ENCODE data around the gene VANGL2. TPM values are rescaled to one million over a fixed set of nuclear protein-coding genes. Genes with fewer than 3 reads are reported as not detected.

The VANGL2 gene
- total RNA-seq, 1 experiment from 2014 or later, result not detected

DNA sequence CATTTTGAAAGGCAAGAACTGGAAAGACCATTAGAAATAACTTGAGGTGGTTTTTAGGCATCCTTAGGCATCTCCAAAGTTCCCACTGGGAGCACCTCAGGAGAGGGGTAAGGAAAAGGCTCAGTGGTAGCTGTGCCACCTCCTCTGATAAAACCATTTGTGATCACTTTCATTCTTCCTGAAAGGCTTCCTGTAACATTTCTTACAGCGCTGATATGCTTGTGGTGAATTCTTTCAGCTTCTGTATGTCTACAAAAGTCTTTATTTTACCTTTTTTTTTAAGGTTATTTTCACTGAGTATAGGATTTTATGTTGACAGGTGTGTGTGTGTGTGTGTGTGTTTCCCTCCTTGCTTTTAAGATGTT is 54.8 kb downstream of the VANGL2 start:
- no peaks in the 10 kb centered on the region for H3K9me3 ChIP-seq
- no peaks in the 10 kb centered on the region for H3K27me3 ChIP-seq
- no peaks in the 10 kb centered on the region for H3K36me3 ChIP-seq

DNA sequence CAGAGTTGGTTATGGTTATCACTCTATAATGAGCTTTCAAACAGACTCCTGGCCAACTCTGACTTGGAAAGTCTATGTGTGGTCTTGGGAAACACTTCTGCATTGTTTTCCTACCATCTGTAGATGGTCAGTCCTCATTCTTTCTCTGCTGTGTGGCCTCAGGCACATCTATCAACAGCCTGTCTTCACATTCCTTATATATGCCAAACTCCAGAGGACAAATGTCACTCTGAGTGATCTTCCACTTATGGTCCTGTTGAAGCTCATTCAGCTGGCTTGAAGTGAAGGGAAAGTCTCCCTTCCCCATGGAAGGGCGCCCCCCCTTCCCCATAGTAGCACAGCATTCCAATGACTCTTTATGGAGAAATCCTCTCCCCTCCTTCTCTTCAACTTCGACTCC is 58.7 kb downstream of the VANGL2 start:
- no peaks in the 10 kb centered on the region for H3K9me3 ChIP-seq
- no peak for DNase-seq
- H3K36me3 ChIP-seq, result no peaks in the 10 kb centered on the region
- H3K27me3 ChIP-seq, result no peaks in the 10 kb centered on the region
- no peak overlapping the region for H3K4me3 ChIP-seq

More for the DNA sequence above, 54.8 kb downstream of the VANGL2 start:
- DNase-seq, result no peak
- H3K4me3 ChIP-seq, result no peak overlapping the region

DNA sequence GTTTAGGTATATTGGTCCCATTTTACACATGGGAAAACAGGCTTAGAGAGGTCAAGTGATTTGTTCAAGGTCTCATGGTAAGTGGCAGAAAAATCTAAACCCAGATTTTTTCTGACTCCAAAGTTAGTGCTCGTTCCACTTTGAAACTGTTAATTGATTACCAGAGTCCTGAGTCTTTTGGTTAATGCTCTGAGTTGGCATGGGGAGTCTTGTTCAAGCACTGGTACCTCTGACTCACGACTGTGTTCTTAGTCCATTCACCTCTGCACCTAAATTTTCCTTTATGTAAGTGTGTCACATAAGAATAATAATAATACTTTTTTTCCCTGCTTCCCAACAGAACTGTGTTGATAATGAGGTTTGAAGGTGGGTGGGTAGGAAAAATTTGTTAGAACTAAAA is 59.3 kb downstream of the VANGL2 start:
- Histone ChIP-seq H3K9me3 (no peaks in the 10 kb centered on the region), H3K36me3 (no peaks in the 10 kb centered on the region), H3K4me3 (no peak overlapping the region), H3K27me3 (no peaks in the 10 kb centered on the region)
- DNase-seq, result no peak

DNA sequence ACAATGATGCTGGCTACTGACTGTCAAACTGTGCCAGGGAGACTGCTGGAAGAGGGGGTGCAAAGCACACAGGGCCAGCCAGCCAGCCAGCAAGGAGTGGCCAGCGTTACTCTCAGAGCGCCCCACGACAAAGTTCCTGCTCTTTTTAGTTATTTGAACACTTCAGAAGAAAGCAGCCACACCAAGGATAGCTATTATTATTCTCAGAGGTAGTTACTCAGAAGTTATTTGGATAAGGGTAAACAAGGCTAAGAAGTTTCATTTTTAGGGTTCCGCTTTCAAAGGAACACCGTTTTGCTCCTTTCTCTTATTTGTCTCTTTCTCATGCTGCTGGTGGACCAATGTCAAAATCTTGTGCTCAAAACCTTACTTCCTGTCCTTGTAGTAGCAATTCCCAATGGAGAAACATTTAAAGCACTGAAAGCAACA is 59.9 kb downstream of the VANGL2 start:
- no peaks in the 10 kb centered on the region for H3K9me3 ChIP-seq
- H3K4me3 ChIP-seq, result no peak overlapping the region
- H3K36me3 ChIP-seq, result no peaks in the 10 kb centered on the region
- DNase-seq, result no peak
- no peaks in the 10 kb centered on the region for H3K27me3 ChIP-seq

DNA sequence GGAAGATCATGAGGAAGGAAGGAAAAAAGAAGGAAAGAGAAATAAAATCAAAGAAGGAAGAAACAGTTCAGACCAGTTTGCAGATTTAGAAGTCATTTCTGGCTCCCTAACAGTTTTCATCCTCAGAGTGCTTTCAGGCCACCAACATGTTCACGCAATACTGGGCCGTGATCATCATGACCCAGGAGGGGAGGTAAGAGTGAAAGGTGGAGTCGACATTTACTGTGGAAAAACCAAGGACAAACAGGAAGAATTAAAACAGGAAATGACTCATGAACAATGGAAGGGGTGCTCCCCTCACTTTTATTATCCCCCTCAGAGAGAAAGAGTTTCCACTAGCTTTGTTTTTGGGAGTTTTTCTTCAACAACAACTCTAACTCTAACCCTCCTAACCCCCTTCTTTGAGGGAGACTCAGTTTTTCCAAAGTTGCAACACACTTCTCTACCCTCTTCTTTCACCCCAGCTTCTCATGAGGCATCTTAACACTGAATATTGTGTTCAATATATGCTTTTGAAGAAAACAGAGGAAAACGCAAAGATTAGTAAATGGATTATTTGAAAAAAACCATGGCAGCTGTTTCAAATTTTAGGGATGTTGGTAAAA is 60.4 kb downstream of the VANGL2 start:
- Histone ChIP-seq H3K4me3 (no peak overlapping the region), H3K27me3 (no peaks in the 10 kb centered on the region), H3K9me3 (no peaks in the 10 kb centered on the region), H3K36me3 (no peaks in the 10 kb centered on the region)
- DNase-seq, result no peak

DNA sequence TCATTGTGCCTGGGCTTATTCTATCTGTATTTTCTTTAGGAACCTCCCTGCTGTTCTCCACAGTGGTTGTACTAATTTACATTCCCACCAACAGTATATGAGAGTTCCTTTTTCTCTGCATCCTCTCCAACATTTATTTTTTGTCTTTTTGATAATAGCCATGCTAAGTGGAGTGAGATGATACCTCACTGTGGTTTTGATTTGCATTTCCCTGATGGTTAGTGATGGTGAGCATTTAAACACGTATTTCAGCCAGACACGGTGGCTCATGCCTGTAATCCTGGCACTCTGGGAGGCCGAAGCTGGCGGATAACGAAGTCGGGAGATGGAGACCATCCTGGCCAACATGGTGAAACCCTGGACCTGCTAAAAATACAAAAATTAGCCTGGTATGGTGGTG is 64.8 kb downstream of the VANGL2 start:
- Histone ChIP-seq H3K36me3 (no peaks in the 10 kb centered on the region), H3K4me3 (no peak overlapping the region), H3K9me3 (no peaks in the 10 kb centered on the region), H3K27me3 (no peaks in the 10 kb centered on the region)
- no peak for DNase-seq

DNA sequence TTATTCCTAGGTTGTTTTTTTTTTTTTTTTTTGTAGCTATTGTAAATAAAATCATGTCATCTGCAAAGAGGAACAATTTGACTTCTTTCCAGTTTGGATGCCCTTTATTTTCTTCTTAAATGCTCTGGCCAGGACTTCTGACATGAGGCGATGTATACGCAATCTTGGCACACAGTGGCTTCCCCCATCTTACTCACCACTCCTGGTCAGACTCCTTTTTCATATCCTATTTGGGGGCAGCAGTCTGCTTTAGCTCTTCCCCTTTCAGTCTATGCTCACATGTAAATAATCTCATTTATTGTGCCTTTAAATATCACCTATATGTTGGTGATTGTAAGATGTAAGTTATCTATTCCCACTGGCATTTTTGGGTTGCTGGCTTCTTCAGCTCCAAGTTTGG is 66.6 kb downstream of the VANGL2 start:
- H3K27me3 ChIP-seq, result peaks cover 4% of the 10 kb centered on the region
- H3K36me3 ChIP-seq, result no peaks in the 10 kb centered on the region
- H3K4me3 ChIP-seq, result no peak overlapping the region
- DNase-seq, result no peak
- no peaks in the 10 kb centered on the region for H3K9me3 ChIP-seq

DNA sequence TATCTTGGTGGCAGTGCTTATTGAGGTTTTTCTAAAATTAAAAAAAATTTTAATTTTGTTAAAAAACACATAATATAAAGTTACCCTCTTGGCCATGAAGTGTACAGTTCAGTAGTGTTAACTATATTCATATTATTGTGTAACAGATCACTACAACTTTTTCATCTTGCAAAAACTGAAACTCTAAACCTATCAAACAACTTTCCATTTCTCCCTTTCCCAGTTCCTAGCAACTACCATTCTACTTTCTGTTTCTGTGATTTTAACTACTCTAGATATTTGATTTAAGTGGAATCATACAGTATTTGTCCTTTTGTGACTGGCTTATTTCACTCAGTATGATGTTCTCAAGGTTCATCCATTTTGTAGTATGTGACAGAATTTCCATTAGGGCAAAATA is 67.2 kb downstream of the VANGL2 start:
- no peaks in the 10 kb centered on the region for H3K9me3 ChIP-seq
- peaks cover 4% of the 10 kb centered on the region for H3K27me3 ChIP-seq
- DNase-seq, result no peak
- no peaks in the 10 kb centered on the region for H3K36me3 ChIP-seq
- no peak overlapping the region for H3K4me3 ChIP-seq

DNA sequence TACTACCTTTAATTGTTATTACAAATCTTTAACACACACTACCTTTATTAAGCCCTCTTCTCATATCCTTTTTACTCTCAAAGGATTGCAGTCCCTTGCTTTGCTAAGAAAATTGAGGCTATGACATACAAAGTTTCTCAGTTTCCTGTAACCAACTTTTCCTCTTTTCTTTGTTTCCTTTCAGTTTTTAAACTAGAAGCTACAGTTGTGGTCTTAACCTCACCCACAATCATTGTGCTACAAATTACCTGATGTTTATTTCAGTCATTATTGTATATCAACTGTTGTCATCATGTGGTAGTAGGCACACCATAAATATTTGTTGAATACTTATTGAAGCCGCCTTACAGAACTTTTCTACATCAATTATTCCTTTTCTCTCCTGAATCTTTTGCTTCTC is 70.9 kb downstream of the VANGL2 start:
- H3K9me3 ChIP-seq, result no peaks in the 10 kb centered on the region
- peaks cover 4% of the 10 kb centered on the region for H3K27me3 ChIP-seq
- H3K4me3 ChIP-seq, result no peak overlapping the region
- no peaks in the 10 kb centered on the region for H3K36me3 ChIP-seq
- no peak for DNase-seq

DNA sequence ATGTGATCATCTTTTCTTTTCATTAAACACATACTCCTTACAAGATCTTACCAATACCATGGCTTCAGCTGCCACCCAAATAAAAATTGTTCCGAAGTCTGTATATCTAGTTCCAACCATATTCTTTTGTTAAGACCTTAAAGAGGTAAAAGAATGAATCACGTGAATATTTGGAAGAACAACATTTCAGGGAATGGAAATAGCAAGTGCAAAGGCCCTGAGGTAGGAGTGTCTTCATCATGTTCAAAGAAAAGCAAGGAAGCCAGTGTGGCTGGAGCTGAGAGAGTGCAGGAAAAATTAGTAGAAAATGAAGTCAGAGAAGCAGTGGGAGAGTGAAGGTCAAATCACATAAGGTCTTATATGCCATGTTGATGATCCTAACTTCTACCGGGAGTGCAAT is 71.7 kb downstream of the VANGL2 start:
- Histone ChIP-seq H3K36me3 (no peaks in the 10 kb centered on the region), H3K27me3 (peaks cover 4% of the 10 kb centered on the region), H3K9me3 (no peaks in the 10 kb centered on the region), H3K4me3 (no peak overlapping the region)
- DNase-seq, result no peak

DNA sequence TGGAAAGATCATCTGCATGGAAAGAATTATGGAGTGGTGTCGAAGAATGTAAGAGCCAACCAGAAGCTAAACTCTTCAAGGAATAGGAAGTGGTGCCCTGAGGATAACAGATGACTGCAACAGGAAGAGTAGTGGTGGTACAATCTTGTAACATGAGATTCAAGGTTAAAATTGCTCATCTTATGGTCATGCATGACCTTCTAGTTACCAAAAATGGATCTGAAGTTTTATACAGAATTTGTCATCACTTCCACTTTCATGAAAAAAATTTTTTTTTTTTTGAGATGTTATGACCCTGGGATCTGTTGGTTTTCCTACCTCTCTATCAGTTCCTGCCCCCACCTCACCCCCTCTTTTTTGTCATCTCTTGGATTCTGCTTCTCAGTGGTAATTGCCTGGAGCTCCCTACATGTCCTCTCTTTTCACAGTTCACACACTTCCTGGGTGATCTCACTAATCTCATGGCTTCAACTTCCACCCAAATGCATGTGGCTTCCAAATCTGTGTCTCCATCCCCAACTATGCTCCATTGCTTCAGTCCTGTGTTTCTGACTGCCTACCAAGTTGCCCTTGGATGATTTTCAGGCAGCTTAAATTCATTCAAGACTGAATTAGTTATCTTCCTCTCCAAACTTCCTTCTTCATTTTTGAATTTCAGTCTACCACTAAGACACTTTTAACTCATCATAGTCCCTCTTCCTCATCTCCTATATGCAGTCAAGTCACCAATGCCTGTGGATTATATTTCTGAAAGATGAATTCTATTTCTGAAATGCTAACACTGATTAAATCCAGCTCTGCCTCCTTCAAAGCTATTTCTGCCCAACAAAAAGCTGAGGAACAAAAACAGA is 74.3 kb downstream of the VANGL2 start:
- no peak for DNase-seq
- peaks cover 4% of the 10 kb centered on the region for H3K27me3 ChIP-seq
- H3K9me3 ChIP-seq, result no peaks in the 10 kb centered on the region
- no peaks in the 10 kb centered on the region for H3K36me3 ChIP-seq
- no peak overlapping the region for H3K4me3 ChIP-seq

Other genes with a start within 250 kb of the VANGL2 start
- gene ATP1A4, start 249.0 kb upstream of the VANGL2 start, total RNA-seq (2014; rRNA removed; shearing (Covaris generic); ENCODE audit: low replicate concordance), result not detected in 2 replicates
- not detected in 2 replicates for gene CASQ1, start 210.0 kb upstream of the VANGL2 start, total RNA-seq (2014; rRNA removed; shearing (Covaris generic); ENCODE audit: low replicate concordance)
- gene PEA15, start 195.2 kb upstream of the VANGL2 start, total RNA-seq (2014; rRNA removed; shearing (Covaris generic); ENCODE audit: low replicate concordance), result 243 and 355 TPM in 2 replicates
- gene DCAF8, start 138.0 kb upstream of the VANGL2 start, total RNA-seq (2014; rRNA removed; shearing (Covaris generic); ENCODE audit: low replicate concordance), result 46.3 and 71.9 TPM in 2 replicates
- gene PEX19, start 115.4 kb upstream of the VANGL2 start, total RNA-seq (2014; rRNA removed; shearing (Covaris generic); ENCODE audit: low replicate concordance), result 23.7 and 27.2 TPM in 2 replicates
- gene COPA, start 57.3 kb upstream of the VANGL2 start, total RNA-seq (2014; rRNA removed; shearing (Covaris generic); ENCODE audit: low replicate concordance), result 144 and 206 TPM in 2 replicates
- gene NCSTN, start 57.2 kb upstream of the VANGL2 start, total RNA-seq (2014; rRNA removed; shearing (Covaris generic); ENCODE audit: low replicate concordance), result 31.5 and 50.6 TPM in 2 replicates
- not detected in 2 replicates for gene NHLH1, start 33.5 kb upstream of the VANGL2 start, total RNA-seq (2014; rRNA removed; shearing (Covaris generic); ENCODE audit: low replicate concordance)
- gene SLAMF6, start 122.7 kb downstream of the VANGL2 start, total RNA-seq (2014; rRNA removed; shearing (Covaris generic); ENCODE audit: low replicate concordance), result not detected in 2 replicates
- not detected in 2 replicates for gene CD84, start 178.9 kb downstream of the VANGL2 start, total RNA-seq (2014; rRNA removed; shearing (Covaris generic); ENCODE audit: low replicate concordance)
- not detected in 2 replicates for gene SLAMF1, start 246.5 kb downstream of the VANGL2 start, total RNA-seq (2014; rRNA removed; shearing (Covaris generic); ENCODE audit: low replicate concordance)